MM.1S (cell line): ENCODE results near the gene MMS19.

Source experiments
- DNase-seq: peaks from one replicate; pipeline ENCODE4 v3.0.0-alpha.2; 2015
- H2AFZ ChIP-seq: fragments of 300-600 bp; sonication (generic); 2 replicates; pipeline ENCODE4 v1.6.0; 2016; ENCODE audit warnings: antibody characterized with exemption, low read length
- H3F3A ChIP-seq: fragments of 300-600 bp; sonication (generic); 2 replicates; pipeline ENCODE4 v1.6.1; 2016; ENCODE audit warnings: mild to moderate bottlenecking, antibody characterized with exemption, low read length, moderate library complexity, mixed read lengths; ENCODE audit not compliant: insufficient read depth
- H3K27ac ChIP-seq: fragments of 300-600 bp; sonication (generic); 2 replicates; pipeline ENCODE4 v1.5.1; 2016; ENCODE audit warnings: mild to moderate bottlenecking, low read length
- H3K27me3 ChIP-seq: fragments of 300-600 bp; sonication (generic); replicated peaks from 2 replicates; pipeline ENCODE4 v1.6.0; 2016; ENCODE audit warnings: low read length; ENCODE audit not compliant: insufficient read depth
- H3K36me3 ChIP-seq: fragments of 300-600 bp; sonication (generic); replicated peaks from 2 replicates; pipeline ENCODE4 v1.6.1; 2016; ENCODE audit warnings: mild to moderate bottlenecking, low read length, mixed read lengths; ENCODE audit not compliant: insufficient read depth
- H3K4me1 ChIP-seq: fragments of 300-600 bp; sonication (generic); 2 replicates; pipeline ENCODE4 v1.6.1; 2016; ENCODE audit warnings: low read length, mixed read lengths
- H3K4me2 ChIP-seq: fragments of 300-600 bp; sonication (generic); 2 replicates; pipeline ENCODE4 v1.6.0; 2016; ENCODE audit warnings: low read depth, low read length
- H3K4me3 ChIP-seq: fragments of 300-600 bp; sonication (generic); 2 replicates; pipeline ENCODE4 v1.5.1; 2016; ENCODE audit warnings: low read length, mixed read lengths
- H3K79me2 ChIP-seq: fragments of 300-600 bp; sonication (generic); 2 replicates; pipeline ENCODE4 v1.6.1; 2016; ENCODE audit warnings: mixed run types, low read length, mixed read lengths
- H3K9ac ChIP-seq: fragments of 300-600 bp; sonication (generic); 2 replicates; pipeline ENCODE4 v1.6.1; 2016; ENCODE audit warnings: low read length, mixed read lengths
- H3K9me2 ChIP-seq: fragments of 300-600 bp; sonication (generic); replicated peaks from 2 replicates; pipeline ENCODE4 v1.6.1; 2016; ENCODE audit warnings: mild to moderate bottlenecking, low read length, mixed read lengths; ENCODE audit not compliant: insufficient read depth
- H3K9me3 ChIP-seq: fragments of 300-600 bp; sonication (generic); replicated peaks from 2 replicates; pipeline ENCODE4 v1.6.1; 2016; ENCODE audit warnings: mild to moderate bottlenecking, low read length, mixed read lengths; ENCODE audit not compliant: insufficient read depth
- H4K20me1 ChIP-seq: fragments of 300-600 bp; sonication (generic); 2 replicates; pipeline ENCODE4 v1.6.1; 2016; ENCODE audit warnings: mild to moderate bottlenecking, low read length, moderate library complexity, mixed read lengths; ENCODE audit not compliant: insufficient read depth
- EZH2 ChIP-seq: fragments of 300-600 bp; sonication (generic); optimal IDR thresholded peaks from 2 replicates; pipeline ENCODE3; 2017; ENCODE audit warnings: low read depth, mild to moderate bottlenecking, antibody characterized with exemption, low read length, mixed read lengths
- EZH2phosphoT487 ChIP-seq: fragments of 300-600 bp; sonication (generic); IDR thresholded peaks from 2 replicates; pipeline ENCODE4 v1.6.1; 2018; ENCODE audit warnings: antibody characterized with exemption, low read length
- TF ChIP-seq, protein P1 (sequence below): fragments of 300-600 bp; sonication (generic); IDR thresholded peaks from 2 replicates; pipeline ENCODE4 v1.5.1; 2016; ENCODE audit warnings: antibody characterized with exemption, low read length, mixed read lengths

The MMS19 gene

GRCh38 chr10:97519342-97519741 is 21.1 kb upstream of the MMS19 start:
- Histone ChIP-seq H3K4me2 (no peak overlapping the region), H3K27me3 (no peaks in the 10 kb centered on the region)

DNA sequence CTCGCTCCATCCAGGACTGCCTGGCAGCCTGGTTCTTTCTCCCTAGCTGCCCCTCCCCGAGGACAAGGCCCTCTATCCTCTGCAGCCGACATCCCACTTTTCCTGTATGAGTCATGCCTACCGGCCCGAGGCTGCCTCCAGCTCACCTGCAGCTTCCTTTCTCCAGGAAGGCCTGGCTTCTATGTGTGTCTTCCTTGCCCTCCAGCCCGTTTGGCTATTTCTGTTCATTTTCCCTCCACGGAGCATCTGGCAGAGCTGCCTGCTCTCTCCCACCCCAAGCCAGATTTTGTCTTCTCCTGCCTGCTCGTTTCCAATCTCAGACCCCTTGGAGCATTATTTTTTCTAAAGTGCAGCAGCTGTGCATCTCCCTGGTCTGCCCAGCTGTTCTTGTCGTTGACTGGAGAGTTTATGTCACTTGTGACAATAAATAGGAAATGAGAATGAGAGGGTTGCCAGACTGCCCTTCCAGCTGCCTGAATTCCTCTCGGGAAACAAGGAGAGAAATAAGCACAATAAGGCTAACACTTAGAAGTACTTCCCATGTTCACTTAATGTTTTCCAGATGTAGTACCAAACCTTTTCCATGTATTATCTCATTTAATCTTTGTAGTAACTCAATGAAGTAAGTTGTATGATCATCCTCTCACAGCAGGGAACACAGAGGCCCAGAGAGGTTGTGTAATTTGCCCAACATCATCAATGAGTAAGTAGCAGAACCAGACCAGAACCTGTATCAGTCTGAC is 20.2 kb upstream of the MMS19 start:
- Histone ChIP-seq H3K9me3 (no peaks in the 10 kb centered on the region), H2AFZ (no peak overlapping the region), H3K9ac (no peak overlapping the region), H3K79me2 (no peaks in the 10 kb centered on the region), H4K20me1 (no peaks in the 10 kb centered on the region), H3K4me3 (no peak overlapping the region), H3K27me3 (no peaks in the 10 kb centered on the region), H3K36me3 (no peaks in the 10 kb centered on the region), H3K9me2 (no peaks in the 10 kb centered on the region), H3K27ac (no peak overlapping the region), H3K4me1 (no peaks in the 10 kb centered on the region), H3F3A (no peaks in the 10 kb centered on the region), H3K4me2 (no peak overlapping the region)
- TF ChIP-seq EZH2 (no peak), EZH2phosphoT487 (no peak)
- TF ChIP-seq, protein P1, sequence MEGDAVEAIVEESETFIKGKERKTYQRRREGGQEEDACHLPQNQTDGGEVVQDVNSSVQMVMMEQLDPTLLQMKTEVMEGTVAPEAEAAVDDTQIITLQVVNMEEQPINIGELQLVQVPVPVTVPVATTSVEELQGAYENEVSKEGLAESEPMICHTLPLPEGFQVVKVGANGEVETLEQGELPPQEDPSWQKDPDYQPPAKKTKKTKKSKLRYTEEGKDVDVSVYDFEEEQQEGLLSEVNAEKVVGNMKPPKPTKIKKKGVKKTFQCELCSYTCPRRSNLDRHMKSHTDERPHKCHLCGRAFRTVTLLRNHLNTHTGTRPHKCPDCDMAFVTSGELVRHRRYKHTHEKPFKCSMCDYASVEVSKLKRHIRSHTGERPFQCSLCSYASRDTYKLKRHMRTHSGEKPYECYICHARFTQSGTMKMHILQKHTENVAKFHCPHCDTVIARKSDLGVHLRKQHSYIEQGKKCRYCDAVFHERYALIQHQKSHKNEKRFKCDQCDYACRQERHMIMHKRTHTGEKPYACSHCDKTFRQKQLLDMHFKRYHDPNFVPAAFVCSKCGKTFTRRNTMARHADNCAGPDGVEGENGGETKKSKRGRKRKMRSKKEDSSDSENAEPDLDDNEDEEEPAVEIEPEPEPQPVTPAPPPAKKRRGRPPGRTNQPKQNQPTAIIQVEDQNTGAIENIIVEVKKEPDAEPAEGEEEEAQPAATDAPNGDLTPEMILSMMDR, result no peak
- DNase-seq, result no peak

More at GRCh38 chr10:97519342-97519741, 21.1 kb upstream of the MMS19 start:
- Histone ChIP-seq H3K36me3 (no peaks in the 10 kb centered on the region), H3K9ac (no peak overlapping the region), H3K79me2 (no peaks in the 10 kb centered on the region), H4K20me1 (no peaks in the 10 kb centered on the region), H3F3A (no peaks in the 10 kb centered on the region), H3K4me1 (no peaks in the 10 kb centered on the region), H3K9me3 (no peaks in the 10 kb centered on the region), H2AFZ (no peak overlapping the region), H3K4me3 (no peak overlapping the region), H3K9me2 (no peaks in the 10 kb centered on the region), H3K27ac (no peak overlapping the region)
- TF ChIP-seq, protein P1, result no peak
- TF ChIP-seq EZH2 (no peak), EZH2phosphoT487 (no peak)
- no peak for DNase-seq

DNA sequence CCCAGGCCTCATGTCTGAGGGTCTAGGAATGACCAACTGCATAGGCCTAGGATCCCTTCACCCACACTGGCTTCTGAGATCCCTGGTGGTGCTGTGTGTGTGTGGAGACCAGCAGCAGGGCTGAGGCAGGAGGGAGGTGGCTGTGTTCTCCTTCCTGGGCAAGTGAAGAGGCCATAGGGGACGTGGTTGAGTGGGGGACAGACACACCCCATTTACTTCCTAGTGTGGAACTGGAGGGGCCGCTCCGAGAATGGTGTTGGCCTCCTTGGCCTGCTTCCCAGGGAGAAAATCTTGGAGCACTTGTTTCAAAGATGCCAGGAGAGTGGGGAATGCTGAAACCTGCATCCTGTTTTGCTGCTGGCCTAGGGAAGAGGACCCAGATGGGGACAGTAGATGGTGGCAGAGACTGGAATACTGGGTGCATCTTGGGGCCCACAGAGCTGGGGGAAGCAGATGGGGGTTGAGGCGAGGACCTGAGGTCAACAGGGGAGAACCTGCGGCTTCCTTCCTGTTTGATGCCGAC is 19.6 kb upstream of the MMS19 start:
- no peak overlapping the region for H2AFZ ChIP-seq
- no peaks in the 10 kb centered on the region for H3K79me2 ChIP-seq
- no peaks in the 10 kb centered on the region for H3K9me3 ChIP-seq
- DNase-seq, result no peak
- H3K9ac ChIP-seq, result no peak overlapping the region
- no peaks in the 10 kb centered on the region for H3F3A ChIP-seq
- H3K4me3 ChIP-seq, result no peak overlapping the region
- no peaks in the 10 kb centered on the region for H3K27me3 ChIP-seq
- H3K36me3 ChIP-seq, result no peaks in the 10 kb centered on the region
- H3K4me1 ChIP-seq, result no peaks in the 10 kb centered on the region
- H3K27ac ChIP-seq, result no peak overlapping the region
- no peak overlapping the region for H3K4me2 ChIP-seq
- TF ChIP-seq EZH2, result no peak
- TF ChIP-seq, protein P1, result no peak
- TF ChIP-seq EZH2phosphoT487, result no peak
- H4K20me1 ChIP-seq, result no peaks in the 10 kb centered on the region
- no peaks in the 10 kb centered on the region for H3K9me2 ChIP-seq
